ENCODE data around the gene MZF1. TPM values are rescaled to one million over a fixed set of nuclear protein-coding genes. Genes with fewer than 3 reads are reported as not detected.
A peak's percentile ranks its signal among the peaks of the same experiment; 100 is the strongest.

The MZF1 gene
- total RNA-seq, 1 experiment from 2014 or later = 25.9 TPM

DNA sequence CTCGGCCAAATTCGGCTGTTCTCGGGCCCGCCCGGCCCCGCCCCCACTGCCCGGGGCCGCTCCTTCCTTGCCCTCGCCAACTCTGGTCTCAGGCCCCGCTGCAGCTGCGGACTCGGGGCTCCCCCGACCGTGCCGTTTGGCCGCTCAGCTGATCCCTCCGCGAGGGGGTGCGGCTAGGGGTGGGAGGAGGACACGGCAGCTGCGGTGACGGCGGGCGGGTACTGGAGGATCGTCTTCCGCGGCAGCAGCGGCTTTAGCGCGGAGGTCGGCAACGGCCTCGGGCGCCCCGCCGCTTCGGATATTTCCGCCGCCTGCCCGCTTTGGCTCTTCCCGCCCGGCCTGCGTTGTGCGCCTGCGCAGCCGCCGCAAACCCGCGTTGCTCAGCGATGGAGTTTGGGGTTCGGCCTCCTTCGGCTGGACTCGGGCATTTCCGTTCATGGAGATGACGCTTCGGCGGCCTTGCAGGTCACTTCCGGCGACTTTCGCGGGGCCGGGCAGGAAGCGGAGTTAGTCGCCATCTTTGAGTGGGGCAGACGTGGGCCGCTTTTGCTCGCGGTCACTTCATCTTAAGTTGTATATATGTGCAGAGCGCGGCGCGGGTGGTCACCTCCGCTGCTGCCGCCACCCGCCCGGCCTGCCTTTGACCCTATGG, 14.4 kb downstream of the MZF1 start:
- no peaks in the 10 kb centered on the region for H3K9me3 ChIP-seq (ENCODE audit: control insufficient read depth, insufficient read depth, low read depth, low read length)
- H3K27ac ChIP-seq (ENCODE audit: low read length) = peak overlapping the region; percentile 100
- no TSS peak for BruUV-seq (replicated peaks)
- CTCF ChIA-PET = interaction anchor here (0.5 to 0.8 kb wide), 2 partner anchors 39 to 51 kb away, joined by 3 read pairs; partner anchors contain the start of gene ZBTB45
- TF ChIP-seq, protein P1, sequence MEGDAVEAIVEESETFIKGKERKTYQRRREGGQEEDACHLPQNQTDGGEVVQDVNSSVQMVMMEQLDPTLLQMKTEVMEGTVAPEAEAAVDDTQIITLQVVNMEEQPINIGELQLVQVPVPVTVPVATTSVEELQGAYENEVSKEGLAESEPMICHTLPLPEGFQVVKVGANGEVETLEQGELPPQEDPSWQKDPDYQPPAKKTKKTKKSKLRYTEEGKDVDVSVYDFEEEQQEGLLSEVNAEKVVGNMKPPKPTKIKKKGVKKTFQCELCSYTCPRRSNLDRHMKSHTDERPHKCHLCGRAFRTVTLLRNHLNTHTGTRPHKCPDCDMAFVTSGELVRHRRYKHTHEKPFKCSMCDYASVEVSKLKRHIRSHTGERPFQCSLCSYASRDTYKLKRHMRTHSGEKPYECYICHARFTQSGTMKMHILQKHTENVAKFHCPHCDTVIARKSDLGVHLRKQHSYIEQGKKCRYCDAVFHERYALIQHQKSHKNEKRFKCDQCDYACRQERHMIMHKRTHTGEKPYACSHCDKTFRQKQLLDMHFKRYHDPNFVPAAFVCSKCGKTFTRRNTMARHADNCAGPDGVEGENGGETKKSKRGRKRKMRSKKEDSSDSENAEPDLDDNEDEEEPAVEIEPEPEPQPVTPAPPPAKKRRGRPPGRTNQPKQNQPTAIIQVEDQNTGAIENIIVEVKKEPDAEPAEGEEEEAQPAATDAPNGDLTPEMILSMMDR (IDR thresholded peaks at IDR 0.05) = no peak
- 0 out of 2 replicates have a peak, but pooled peaks have one; percentile 22 for TF ChIP-seq SIN3A (IDR thresholded peaks at IDR 0.05; ENCODE audit: borderline replicate concordance, insufficient read depth, low read depth, low read length)
- peak; percentile 87 for TF ChIP-seq POLR2AphosphoS5 (IDR thresholded peaks at IDR 0.05; ENCODE audit: low read depth, low read length)
- TF ChIP-seq, protein P2, sequence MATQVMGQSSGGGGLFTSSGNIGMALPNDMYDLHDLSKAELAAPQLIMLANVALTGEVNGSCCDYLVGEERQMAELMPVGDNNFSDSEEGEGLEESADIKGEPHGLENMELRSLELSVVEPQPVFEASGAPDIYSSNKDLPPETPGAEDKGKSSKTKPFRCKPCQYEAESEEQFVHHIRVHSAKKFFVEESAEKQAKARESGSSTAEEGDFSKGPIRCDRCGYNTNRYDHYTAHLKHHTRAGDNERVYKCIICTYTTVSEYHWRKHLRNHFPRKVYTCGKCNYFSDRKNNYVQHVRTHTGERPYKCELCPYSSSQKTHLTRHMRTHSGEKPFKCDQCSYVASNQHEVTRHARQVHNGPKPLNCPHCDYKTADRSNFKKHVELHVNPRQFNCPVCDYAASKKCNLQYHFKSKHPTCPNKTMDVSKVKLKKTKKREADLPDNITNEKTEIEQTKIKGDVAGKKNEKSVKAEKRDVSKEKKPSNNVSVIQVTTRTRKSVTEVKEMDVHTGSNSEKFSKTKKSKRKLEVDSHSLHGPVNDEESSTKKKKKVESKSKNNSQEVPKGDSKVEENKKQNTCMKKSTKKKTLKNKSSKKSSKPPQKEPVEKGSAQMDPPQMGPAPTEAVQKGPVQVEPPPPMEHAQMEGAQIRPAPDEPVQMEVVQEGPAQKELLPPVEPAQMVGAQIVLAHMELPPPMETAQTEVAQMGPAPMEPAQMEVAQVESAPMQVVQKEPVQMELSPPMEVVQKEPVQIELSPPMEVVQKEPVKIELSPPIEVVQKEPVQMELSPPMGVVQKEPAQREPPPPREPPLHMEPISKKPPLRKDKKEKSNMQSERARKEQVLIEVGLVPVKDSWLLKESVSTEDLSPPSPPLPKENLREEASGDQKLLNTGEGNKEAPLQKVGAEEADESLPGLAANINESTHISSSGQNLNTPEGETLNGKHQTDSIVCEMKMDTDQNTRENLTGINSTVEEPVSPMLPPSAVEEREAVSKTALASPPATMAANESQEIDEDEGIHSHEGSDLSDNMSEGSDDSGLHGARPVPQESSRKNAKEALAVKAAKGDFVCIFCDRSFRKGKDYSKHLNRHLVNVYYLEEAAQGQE (IDR thresholded peaks at IDR 0.05; ENCODE audit: insufficient read depth in 1 of 2, low read depth in 2 of 2, low read length in 1 of 2) = no peak
- no peak for TF ChIP-seq TCF7L2 (IDR thresholded peaks at IDR 0.05; ENCODE audit: low read depth, low read length)
- POLR2A ChIA-PET = interaction anchor here (0.6 to 1.0 kb wide), 5 partner anchors 12 to 398 kb away, joined by 3 to 5 read pairs (median 3); no protein-coding TSS in a partner anchor
- peaks cover 37% of the 10 kb centered on the region for H3K4me1 ChIP-seq (ENCODE audit: control insufficient read depth, insufficient read depth, low read length)
- no peaks in the 10 kb centered on the region; the same call in 1 of the 2 replicates for H3K36me3 ChIP-seq (ENCODE audit: control insufficient read depth, insufficient read depth, low read length)
- ATAC-seq (peak; percentile 73), DNase-seq (ENCODE audit: low read depth, low spot score) (peak; percentile 96)
- intact Hi-C loops (cut with micrococcal nuclease; ENCODE audit: unreplicated experiment) = no loop called here
- H3K27me3 ChIP-seq (ENCODE audit: control insufficient read depth, insufficient read depth, low read length) = no peaks in the 10 kb centered on the region
- in situ Hi-C loops (cut with HindIII; ENCODE audit: low pct_unique_long_range_greater_than_20kb, low sequenced_read_pairs) = no loop called here
- H3K4me3 ChIP-seq (ENCODE audit: low read depth in 2 of 2, low read length in 2 of 2) = peak overlapping the region; percentile 66 to 77

DNA sequence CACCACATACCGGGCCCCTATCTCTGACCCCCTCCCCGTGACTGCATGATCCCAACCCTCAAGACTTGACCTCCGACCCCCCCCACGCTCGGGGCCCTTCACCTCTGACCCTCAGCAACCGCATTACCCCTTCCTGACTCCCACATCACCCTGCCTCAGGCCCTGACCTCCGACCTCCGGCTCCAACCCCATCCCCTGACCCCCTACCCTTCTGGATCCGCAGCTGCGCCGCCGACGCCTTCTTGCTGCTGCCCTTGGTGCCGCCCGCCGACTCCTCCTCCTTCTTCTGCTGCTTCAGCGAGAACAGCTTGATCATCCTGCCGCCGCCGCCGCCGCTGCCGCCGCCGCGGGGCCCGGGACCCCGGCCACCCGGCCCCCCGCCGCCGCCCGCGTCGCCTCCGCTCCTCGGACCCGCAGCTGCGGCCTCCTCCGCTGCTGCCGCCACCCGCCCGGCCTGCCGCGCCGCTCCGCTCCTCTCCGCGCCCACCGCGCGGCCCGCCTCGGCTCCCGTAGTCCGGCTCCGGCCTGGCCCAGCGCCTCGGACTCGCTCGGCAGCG, 15.0 kb downstream of the MZF1 start, which contains the start of gene UBE2M:
TSS of gene UBE2M (minus strand) at position 546 of the 557 bp plus-strand sequence. CDS start at position 316, 230 bp downstream.
- no peak for DNase-seq (ENCODE audit: low read depth, low spot score)
- Histone ChIP-seq H3K9me3 (ENCODE audit: control insufficient read depth, insufficient read depth, low read depth, low read length) (no peaks in the 10 kb centered on the region), H3K4me3 (ENCODE audit: low read depth in 2 of 2, low read length in 2 of 2) (peak within 1 kb of the TSS; percentile 66 to 100), H3K4me1 (ENCODE audit: control insufficient read depth, insufficient read depth, low read length) (peaks cover 42% of the 10 kb centered on the region), H3K27me3 (ENCODE audit: control insufficient read depth, insufficient read depth, low read length) (no peaks in the 10 kb centered on the region), H3K27ac (ENCODE audit: low read length) (peak within 1 kb of the TSS; percentile 100), H3K36me3 (ENCODE audit: control insufficient read depth, insufficient read depth, low read length) (no peaks in the 10 kb centered on the region; the same call in 1 of the 2 replicates)
- intact Hi-C loops (cut with micrococcal nuclease; ENCODE audit: unreplicated experiment) (no loop called here), in situ Hi-C loops (cut with HindIII; ENCODE audit: low pct_unique_long_range_greater_than_20kb, low sequenced_read_pairs) (no loop called here)
- ATAC-seq = no peak
- ChIA-PET CTCF (no interaction called here), POLR2A (interaction anchor here (0.6 to 0.9 kb wide), 2 partner anchors 37 to 398 kb away, joined by 3 read pairs; no protein-coding TSS in a partner anchor)
- no TSS peak for BruUV-seq (replicated peaks)
- TF ChIP-seq SIN3A (IDR thresholded peaks at IDR 0.05; ENCODE audit: borderline replicate concordance, insufficient read depth, low read depth, low read length) = peak; percentile 69; the same call in 1 of the 2 replicates
- TF ChIP-seq TCF7L2 (IDR thresholded peaks at IDR 0.05; ENCODE audit: low read depth, low read length) = no peak

Measured in Panc1 (cell line).